Right lung (tissue), 5 donors: ENCODE results near the gene CNPPD1. TPM values are rescaled to one million over a fixed set of nuclear protein-coding genes. Genes with fewer than 3 reads are reported as not detected.
"Not testable (repeated sequence)": the region's sequence is repeated elsewhere in the genome, so short reads cannot be mapped to it uniquely, and the experiment has no call there.

Experiments
- DNase-seq, 2 donors: peaks; one replicate each; pipeline ENCODE4 v3.0.0-alpha.2; 2013
- polyA plus RNA-seq, 5 donors: library from polyadenylated mRNA; unstranded; fragments of 120-200 nt; gene quantifications; one replicate each; pipeline versions ENCODE4 v1.2.1 to v1.2.3, GENCODE V29; 2013; ENCODE audit warnings: inconsistent platforms in 1 of 5, low replicate concordance in 1 of 5; ENCODE audit not compliant: insufficient read length in 5 of 5, insufficient read depth in 1 of 5

Gene CNPPD1
- polyA plus RNA-seq, 5 donors: 35.5 to 46.1 (median 38.5) TPM

DNA sequence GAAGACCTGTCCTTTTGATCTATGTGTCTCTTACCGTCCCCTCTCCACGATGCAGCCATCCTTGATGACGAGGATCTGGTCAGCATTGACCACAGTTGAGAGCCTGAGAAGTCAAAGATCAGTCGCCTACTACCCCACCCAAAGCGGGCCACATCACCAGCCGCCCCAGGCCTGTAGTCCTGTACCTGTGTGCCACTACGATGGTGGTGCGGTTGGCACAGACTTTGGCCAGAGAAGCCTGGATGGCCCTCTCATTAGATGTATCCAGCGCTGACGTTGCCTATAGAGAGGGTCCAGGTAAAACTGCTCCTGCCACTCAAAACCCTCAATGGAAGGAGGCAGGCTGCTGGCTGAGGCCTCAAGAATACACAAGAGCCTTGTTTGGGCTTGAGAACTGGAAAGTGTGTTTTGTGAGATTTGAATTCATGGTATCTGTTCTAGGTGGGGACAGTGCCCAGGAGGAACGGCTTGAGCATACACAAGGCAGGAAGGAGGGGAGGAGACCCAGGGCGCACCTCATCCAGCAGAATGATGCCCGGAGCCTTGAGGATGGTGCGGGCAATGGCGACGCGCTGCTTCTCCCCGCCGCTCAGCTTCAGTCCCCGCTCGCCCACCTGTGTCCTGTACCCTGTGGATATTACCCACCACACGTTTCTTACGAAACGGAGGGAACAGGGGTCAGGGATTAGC is 33.6 kb upstream of the CNPPD1 start:
- no peak for DNase-seq

DNA sequence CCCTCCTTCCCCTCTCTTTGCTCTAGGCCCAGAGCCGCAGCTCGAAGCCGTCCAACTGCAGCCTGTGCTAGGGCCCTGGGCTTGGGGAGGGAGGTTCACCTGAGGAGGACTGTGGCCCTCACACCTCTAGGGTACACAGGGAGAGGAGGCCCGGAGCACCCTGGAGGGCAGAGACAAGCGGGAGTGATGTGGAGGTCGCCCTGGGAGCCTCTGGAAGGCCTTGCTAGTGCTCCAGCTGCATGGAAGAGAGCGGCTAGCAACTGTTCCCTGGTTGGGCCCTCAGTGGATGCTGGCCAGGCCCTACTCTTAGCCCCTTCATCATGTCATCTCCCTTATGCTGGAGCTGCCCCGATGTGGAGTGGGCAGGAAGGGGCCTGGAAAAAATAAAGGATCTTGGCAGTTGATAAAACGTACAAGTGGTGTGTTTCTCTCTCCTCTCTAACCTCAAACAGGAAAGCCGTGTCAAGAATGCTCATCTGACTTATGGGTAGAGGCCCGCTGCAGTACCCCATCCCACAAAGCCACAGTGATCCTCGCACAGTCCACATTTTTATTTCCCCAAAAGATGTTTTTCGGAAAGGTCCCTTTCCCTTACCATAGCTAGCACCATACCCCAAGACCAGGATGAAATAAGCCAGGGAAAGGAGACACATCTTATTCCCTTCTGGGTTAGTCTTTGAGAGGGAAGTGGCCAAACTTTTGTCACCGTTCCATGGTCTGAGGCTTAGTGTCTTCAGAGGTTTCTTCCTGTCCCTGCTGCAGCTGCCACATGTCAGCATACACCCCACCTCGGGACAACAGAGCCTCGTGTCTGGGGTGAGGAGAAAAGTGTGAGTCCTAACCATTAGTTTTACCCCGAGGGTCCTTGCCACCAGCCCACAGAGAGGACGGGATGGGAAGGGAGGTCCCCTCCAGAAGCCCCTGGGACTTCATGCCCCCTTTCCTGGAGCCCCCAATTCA is 32.8 kb upstream of the CNPPD1 start:
- DNase-seq: no peak

DNA sequence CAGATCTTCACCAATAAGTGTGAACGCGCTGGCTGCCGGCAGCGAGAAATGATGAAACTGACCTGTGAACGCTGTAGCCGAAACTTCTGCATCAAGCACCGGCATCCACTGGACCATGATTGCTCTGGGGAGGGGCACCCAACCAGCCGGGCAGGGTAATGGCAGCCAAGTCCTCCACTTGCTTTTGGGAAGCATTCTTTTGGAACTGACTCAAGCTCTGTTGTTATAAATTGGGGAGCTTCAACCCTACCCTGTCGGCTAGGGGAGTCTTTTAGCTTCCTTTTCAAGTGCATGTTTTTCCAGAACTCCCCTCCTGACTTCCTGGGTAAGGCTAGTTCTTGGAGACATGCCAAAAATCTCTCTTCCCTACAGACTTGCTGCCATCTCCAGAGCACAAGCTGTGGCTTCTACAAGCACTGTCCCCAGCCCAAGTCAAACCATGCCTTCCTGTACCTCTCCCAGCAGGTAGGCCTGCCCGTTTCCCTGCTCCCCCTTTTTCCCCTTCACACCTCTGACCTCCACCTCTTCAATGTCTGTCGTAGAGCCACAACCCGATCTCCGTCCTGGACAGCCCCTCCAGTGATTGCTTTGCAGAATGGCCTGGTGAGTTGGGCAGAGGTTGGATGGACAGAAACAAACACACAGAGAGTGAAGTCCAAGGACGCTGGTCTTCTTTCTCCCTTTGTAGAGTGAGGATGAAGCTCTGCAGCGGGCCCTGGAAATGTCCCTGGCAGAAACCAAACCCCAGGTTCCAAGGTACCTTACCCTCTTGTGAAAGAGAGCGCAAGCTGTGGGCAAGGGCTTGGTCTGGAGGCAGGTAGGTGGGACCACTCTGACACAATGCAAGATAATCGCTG is 31.4 kb upstream of the CNPPD1 start:
- DNase-seq: no peak

DNA sequence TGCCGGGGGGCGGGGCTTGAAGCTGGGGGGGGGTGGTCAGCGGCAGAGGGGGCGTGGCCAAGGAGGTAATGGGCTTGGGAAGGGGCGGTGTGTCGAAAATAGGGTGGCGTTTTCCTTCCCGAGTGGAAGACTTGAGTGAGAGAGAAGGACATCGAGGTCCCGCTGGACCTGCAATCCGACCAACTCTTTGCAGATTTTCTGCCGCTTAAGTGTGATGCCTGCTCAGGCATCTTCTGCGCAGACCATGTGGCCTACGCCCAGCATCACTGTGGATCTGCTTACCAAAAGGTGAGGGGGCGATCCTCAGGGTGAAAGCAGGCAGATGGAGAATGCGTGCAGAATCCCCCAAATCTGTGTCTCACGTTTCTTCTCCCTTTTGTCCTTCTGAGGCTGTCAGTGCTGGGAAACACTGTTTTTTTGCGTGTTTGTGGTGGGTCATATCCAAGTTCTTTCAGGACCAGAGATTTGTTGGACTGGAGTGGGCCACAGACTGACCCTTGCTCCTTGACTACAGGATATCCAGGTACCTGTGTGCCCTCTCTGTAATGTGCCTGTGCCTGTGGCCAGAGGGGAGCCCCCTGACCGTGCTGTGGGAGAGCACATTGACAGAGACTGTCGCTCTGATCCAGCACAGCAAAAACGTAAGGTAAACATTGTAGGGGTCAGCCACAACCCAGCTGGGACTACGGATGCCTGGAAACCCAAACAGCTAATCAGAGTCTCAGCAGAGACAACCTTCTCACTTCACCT is 30.6 kb upstream of the CNPPD1 start:
- no peak for DNase-seq

DNA sequence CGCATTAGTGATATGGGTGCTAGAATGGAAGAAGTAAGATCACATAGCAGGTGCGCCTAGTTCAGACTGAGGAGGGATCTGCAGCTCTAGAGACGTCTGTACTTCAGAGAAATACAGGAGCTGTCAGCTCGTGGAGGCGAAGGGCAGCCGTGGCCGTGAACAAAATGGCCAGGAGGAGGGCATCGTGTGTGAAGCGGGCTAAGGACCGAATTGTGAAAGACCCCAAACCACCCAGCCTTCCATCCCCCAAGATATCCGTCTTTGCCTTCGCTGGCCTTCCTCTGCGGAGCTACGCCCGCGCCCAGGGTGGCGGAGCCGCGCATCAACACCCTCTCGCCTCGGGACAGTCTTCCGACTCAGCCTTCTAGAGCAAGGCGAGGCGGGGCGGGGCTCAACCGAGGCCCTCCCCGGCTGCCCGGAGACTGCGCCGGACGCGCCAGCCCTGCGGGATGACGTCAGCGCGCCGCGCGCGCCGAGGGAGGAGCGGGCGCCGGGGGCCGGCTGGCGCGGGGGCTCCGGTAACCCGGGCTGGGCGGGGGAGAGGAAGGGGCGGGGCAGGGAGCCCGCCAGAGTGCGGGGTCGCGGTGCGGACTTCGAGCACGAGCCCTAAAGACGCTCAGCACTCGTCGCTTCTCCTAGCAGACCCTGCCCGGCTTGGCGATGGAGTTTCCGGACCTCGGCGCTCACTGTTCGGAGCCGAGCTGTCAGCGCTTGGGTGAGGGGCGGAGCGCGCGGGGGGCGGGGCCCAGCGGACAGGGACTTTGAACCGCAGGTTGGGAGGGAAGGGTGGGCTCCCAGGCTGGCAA is 29.8 kb upstream of the CNPPD1 start, which contains the start of gene ZFAND2B:
Gene ZFAND2B, plus strand, starts transcription at position 455 of the 806 bp plus-strand sequence. Its CDS starts 206 bp downstream, at position 661.
- DNase-seq: peak; percentile 97

DNA sequence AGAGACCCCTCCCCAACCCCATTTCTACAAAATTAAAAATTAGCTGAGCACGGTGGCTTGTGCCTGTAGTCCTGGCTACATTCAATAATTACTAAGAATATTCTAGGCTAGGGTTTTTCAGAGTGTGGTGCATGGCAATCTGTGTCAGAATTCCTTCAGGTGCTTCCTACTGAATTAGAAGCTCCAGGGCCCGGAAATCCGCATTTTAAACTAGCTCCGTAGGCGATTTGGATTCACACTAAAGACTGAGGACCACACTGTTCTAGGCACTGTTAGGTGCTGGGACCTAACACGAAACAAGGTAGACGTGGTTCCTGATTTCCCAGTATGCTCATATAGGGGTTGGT is 29.2 kb upstream of the CNPPD1 start:
- DNase-seq: no peak

DNA sequence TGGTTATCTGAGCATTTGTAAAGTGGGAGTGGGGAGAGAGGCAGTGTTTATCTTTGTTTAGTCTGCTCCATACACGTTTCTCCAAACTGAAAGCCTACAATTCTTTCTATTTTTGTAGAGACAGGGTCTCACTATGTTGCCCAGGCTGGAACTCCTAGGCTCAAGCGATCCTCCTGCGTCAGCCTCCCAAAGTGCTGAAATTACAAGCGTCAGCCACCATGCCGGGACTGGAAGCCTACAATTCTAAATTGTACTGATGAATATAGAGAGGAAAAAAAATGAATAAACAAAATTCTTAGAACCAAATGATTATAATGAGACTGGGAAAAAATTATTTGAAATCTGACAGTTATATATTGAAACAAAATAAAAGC is 28.4 kb upstream of the CNPPD1 start:
- DNase-seq: no peak

DNA sequence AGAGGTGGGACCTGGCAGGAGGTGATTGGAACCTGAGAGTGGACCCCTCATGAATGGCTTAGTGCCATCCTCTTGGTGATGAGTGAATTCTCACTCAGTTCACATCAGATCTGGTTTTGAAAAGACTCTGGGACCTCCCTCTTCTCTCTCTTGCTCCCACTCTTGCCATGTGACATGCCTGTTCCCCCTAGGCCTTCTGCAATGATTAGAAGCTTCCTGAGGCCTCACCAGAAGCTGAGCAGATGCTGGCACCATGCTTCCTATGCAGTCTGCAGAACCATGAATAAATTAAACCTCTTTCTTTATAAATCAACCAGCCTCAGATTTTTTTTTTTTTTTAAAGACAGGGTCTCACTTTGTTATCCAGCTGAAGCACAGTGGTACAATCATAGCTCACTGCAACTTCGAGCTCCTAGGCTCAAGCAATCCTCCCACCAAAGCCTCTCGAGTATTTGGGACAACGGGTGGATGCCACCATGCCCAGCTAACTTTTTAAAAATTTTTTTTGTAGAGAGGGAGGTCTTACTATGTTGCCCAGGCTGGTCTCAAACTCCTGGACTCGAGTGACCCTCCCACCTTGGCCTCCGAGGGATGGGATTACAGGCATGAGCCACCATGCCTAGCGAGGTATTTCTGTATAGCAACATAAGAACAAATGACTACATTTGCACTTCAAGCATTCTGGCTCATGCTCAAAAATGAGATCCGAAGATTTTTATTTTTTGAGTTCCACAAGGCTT is 27.9 kb upstream of the CNPPD1 start:
- no peak for DNase-seq

DNA sequence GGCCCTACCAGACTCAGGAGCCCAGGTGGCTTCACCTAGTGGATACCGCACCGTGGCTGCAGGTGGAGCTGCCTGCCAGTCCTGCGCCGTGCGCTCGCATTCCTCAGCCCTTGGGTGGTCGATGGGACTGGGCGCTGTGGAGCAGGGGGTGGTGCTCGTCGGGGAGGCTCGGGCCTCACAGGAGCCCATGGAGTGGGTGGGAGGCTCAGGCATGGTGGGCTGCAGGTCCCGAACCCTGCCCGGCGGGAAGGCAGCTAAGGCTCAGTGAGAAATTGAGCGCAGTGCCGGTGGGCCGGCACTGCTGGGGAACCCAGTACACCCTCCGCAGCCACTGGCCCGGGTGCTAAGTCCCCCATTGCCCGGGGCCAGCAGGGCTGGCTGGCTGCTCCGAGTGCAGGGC is 24.6 kb upstream of the CNPPD1 start:
- not testable (repeated sequence) for DNase-seq

DNA sequence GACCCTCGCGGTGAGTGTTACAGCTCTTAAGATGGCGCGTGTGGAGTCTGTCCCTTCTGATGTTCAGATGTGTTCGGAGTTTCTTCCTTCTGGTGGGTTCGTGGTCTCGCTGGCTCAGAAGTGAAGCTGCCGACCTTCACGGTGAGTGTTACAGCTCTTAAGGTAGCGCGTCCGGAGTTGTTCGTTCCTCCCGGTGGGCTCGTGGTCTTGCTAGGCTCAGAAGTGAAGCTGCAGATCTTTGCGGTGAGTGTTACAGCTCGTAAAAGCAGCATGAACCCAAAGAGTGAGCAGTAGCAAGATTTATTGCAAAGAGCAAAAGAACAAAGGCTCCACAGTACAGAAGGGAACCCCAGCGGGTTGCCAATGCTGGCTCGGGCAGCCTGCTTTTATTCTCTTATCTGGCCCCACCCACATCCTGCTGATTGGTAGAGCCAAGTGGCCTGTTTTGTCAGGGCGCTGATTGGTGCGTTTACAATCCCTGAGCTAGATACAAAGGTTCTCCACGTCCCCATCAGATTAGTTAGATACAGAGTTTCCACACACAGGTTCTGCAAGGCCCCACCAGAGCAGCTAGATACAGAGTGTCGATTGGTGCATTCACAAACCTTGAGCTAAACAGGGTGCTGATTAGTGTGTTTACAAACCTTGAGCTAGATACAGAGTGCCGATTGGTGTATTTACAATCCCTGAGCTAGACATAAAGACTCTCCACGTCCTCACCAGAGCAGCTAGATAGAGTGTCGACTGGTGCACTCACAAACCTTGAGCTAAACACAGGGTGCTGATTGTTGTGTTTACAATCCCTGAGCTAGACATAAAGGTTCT is 24.0 kb upstream of the CNPPD1 start:
- not testable (repeated sequence) for DNase-seq

DNA sequence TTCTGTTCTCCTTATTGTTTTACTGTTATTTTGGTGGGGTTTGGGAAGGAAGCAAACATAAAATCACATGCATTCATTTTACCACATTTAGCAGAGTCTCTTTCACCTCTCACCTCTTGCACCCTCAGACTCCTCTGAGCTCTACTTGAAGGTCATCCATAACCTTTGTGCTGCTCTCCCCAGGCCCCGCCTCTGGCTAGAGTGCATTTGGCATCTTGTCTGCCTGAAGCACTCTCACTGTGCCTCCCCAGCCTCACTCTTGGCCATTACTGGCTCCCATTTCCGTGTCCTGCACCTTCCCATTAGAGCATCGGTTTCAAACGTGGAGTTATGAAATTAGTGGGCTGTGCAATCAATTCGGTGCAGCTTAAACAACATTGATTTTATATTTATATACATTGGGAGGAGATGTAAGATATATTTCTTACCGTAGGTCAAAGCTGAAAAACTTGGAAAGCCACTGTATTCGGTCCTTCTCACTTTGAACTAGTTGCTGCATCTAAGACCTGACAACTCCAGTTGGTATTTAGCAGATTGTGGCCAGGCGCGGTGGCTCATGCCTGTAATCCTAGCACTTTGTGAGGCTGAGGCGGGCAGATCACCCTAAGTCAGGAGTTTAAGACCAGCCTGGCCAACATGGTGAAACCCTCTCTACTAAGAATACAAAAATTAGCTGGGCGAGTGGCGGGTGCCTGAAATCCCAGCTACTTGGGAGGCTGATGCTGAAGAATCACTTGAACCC is 22.9 kb upstream of the CNPPD1 start:
- no peak for DNase-seq

DNA sequence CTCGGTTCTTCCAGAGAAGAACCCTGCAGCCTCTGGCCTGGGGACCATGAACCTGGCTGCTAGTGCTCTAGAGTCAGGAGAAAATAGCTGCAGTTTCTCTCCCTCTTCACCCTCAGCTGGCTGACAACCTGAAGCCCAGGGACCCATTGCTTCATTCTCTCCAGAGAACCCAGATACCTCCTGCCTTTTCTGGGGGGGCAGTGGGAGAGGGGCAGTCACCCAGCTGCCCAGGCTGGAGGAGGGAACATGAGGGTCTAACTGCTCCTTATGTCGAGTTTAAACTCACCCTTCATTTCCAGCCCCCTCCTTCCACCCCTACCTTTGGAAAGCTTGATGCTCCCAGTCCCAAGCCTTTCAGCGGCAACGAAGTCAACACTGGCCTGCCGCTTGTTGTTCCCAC is 22.2 kb upstream of the CNPPD1 start:
- no peak for DNase-seq

DNA sequence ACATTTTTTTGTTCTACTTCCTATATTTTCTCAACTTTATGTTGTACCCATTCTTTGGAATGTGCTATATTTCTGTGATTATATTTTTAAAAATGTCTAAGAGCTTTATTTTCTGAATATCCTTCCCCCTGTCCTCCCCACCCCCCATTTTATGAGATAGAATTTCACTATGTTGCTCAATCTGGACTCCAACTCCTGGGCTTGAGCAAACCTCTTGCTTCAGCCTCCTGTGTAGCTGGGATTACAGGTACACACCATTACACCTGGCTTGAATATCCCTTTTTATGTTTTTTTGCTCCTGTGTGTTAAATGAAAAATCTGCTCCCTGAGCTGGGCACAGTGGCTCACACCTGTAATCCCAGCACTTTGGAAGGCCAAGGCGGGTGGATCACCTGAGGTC is 20.7 kb upstream of the CNPPD1 start:
- DNase-seq: no peak

DNA sequence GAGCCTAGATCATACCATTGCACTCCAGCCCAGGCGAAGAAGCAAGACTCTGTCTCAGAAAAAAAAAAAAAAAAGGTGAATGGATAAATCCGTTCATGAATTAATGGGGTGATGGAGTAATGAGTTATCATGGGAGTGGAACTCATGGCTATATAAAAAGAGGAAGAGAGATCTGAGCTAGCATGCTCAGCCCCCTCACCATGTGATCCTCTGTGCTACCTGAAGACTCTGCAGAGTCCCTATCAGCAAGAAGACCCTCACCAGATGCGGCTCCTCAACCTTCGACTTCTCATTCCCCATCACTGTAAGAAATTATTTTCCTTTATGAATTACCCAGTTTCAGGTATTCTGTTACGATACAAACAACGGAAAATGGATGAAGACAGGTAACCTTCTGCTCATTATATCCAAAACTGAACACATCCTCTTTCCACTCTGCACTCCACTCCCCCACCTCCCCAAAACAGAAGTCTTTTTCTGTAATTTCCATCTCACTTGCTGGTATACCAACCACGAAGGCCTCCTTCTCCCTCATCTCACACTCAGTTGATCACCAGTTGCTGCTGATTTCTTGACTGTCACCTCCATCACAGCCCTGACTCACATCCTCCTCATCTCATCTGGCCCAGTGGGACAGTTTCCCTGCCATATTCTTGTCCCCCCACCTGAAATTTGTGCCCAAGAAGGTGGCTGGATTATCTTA is 10.2 kb upstream of the CNPPD1 start:
- DNase-seq: no peak

DNA sequence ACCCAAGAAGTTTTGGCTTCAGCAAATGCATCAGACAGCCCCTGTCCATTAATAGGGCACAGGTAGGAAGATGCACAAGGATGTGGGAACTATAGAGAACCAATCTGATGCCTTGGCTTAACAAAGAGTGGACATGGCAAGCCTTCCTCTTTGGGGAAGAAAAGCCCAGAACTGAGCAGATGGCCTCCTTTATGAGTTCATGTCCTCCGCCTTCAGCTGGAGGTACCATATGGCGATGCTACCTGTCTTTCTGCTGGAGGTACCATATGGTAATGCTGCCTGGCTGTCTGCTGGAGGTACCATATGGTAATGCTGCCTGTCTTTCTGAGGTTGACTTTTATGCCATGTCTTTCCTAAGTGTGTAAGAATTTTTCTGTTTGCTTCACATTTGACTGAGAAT is 7.4 kb upstream of the CNPPD1 start:
- DNase-seq: no peak

DNA sequence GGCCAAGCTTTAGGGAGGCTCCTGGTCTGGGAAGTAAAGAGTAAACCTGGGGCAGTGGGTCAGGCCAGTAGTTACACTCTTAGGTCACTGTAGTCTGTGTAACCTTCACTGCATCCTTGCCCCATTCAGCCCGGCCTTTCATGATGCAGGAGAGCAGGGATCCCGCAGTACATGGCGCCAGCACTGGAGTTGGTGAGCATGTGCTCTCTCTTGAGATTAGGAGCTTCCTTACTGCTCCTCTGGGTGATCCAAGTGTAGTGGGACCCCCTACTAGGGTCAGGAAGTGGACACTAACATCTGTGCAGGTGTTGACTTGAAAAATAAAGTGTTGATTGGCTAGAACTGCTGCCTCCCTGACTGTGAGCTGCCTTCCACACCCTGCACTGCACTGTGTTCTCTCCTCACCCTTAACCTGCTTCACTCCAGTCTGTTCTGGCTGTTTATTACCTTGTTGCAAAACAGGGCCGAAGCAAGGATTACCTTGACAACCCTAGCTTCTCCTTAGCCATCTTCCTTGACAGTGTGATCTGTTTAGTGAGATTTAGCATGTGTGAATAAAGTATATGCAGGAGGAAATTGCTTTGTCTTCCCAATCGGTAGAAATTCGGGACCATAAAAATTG is 6.5 kb upstream of the CNPPD1 start:
- DNase-seq: no peak
